Kidney (tissue), 14 donors: ENCODE data around the gene FLYWCH1. TPM values are rescaled to one million over a fixed set of nuclear protein-coding genes. Genes with fewer than 3 reads are reported as not detected.
A peak's percentile ranks its signal among the peaks of the same experiment; 100 is the strongest.
"Not testable (repeated sequence)": the region's sequence is repeated elsewhere in the genome, so short reads cannot be mapped to it uniquely, and the experiment has no call there.

Experiments used
- DNase-seq, 5 donors: peaks; one replicate each; pipeline ENCODE4 v3.0.0-alpha.2; 2013 to 2020
- FAIRE-seq: peaks from 2 replicates; lab custom pipeline; 2012; peaks lifted over from hg19 to GRCh38; lab: Jason Lieb, UNC
- H3K27ac ChIP-seq, 2 donors: one replicate each; pipeline ENCODE4 v1.7.0; 2013; ENCODE audit warnings: low read depth in 2 of 2, low read length in 2 of 2, inconsistent platforms in 1 of 2
- H3K27me3 ChIP-seq: one replicate; pipeline ENCODE4 v1.7.1; 2013; ENCODE audit warnings: low read length, inconsistent platforms; ENCODE audit not compliant: control insufficient read depth, insufficient read depth
- H3K36me3 ChIP-seq, 3 donors: one replicate each; pipeline versions ENCODE4 v1.7.0 to v1.7.1; 2013; ENCODE audit warnings: low read length in 3 of 3, control low read depth in 1 of 3, inconsistent platforms in 1 of 3; ENCODE audit not compliant: insufficient read depth in 3 of 3, control insufficient read depth in 2 of 3
- H3K4me1 ChIP-seq, 3 donors: one replicate each; pipeline versions ENCODE4 v1.7.0 to v1.7.1; 2013; ENCODE audit warnings: low read length in 3 of 3, inconsistent platforms in 1 of 3, low read depth in 1 of 3; ENCODE audit not compliant: control insufficient read depth in 2 of 3, insufficient read depth in 2 of 3
- H3K4me3 ChIP-seq, 3 donors: one replicate each; pipeline versions ENCODE4 v1.7.0 to v1.8.1; 2013; ENCODE audit warnings: low read length in 3 of 3, control low read depth in 1 of 3, inconsistent platforms in 1 of 3
- H3K9ac ChIP-seq, 3 donors: one replicate each; pipeline versions ENCODE4 v1.7.0 to v1.7.1; 2013; ENCODE audit warnings: low read length in 3 of 3, control low read depth in 1 of 3, inconsistent platforms in 1 of 3
- H3K9me3 ChIP-seq, 3 donors: one replicate each; pipeline versions ENCODE4 v1.7.0 to v1.7.1; 2013; ENCODE audit warnings: low read length in 3 of 3, control low read depth in 1 of 3, inconsistent platforms in 1 of 3; ENCODE audit not compliant: control insufficient read depth in 2 of 3, insufficient read depth in 1 of 3
- intact Hi-C: fragments of 100-400 bp; cut with DNase I; formaldehyde crosslinking; loops from one replicate; pipeline ENCODE4 v1.11.1; 2022
- polyA plus RNA-seq: library from polyadenylated mRNA; stranded (reverse); fragments of 350-450 nt; fragmentation: Illumina TruSeq; extraction: RNeasy Lipid Tissue Mini Kit (QIAGEN cat#74804); gene quantifications from one replicate; pipeline ENCODE4 v1.2.3, GENCODE V29; 2014; ENCODE audit warnings: low read depth, low replicate concordance; ENCODE audit not compliant: insufficient read depth
- total RNA-seq: library from RNA; stranded (reverse); fragmentation: NEBNext Ultra II Directional; extraction: Animal tissue kit (Norgen Biotek cat#: 25700); gene quantifications from one replicate; pipeline ENCODE4 v1.2.1, GENCODE V29; 2021
- TF ChIP-seq, protein P1 (sequence below): IDR thresholded peaks from 3 replicates; pipeline ENCODE4 v1.5.1; 2012; ENCODE audit warnings: mild to moderate bottlenecking, moderate library complexity, borderline replicate concordance; ENCODE audit not compliant: insufficient read depth; ENCODE audit errors: extremely low read depth
- donor health status: control.
- donor health status: control.
- donor health status: control.
- donor health status: control.
- donor health status: control.
- donor health status: DM: yes; HTN: yes; CAD: no.
- donor health status: Normal renal cell carcinoma (clear cell type).

FLYWCH1 gene
- total and polyA plus RNA-seq, 2 donors from 2014 or later = 24.5 to 36.8 TPM

- Histone ChIP-seq H3K9me3 (no peaks in the 10 kb centered on the region), H3K4me3 (peak overlapping the region in 1 of 3 donors; percentile 29), H3K36me3 (no peaks in the 10 kb centered on the region), H3K27ac (no peak overlapping the region), H3K9ac (no peak overlapping the region), H3K27me3 (no peaks in the 10 kb centered on the region), H3K4me1 (peaks cover 3 to 4% (median 4%) of the 10 kb centered on the region in 3 donors)
- FAIRE-seq (no peak), DNase-seq (no peak)
- intact Hi-C loops = no loop called here
- TF ChIP-seq, protein P1, sequence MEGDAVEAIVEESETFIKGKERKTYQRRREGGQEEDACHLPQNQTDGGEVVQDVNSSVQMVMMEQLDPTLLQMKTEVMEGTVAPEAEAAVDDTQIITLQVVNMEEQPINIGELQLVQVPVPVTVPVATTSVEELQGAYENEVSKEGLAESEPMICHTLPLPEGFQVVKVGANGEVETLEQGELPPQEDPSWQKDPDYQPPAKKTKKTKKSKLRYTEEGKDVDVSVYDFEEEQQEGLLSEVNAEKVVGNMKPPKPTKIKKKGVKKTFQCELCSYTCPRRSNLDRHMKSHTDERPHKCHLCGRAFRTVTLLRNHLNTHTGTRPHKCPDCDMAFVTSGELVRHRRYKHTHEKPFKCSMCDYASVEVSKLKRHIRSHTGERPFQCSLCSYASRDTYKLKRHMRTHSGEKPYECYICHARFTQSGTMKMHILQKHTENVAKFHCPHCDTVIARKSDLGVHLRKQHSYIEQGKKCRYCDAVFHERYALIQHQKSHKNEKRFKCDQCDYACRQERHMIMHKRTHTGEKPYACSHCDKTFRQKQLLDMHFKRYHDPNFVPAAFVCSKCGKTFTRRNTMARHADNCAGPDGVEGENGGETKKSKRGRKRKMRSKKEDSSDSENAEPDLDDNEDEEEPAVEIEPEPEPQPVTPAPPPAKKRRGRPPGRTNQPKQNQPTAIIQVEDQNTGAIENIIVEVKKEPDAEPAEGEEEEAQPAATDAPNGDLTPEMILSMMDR = no peak
Measured at GRCh38 chr16:2905988-2906387, 5.7 kb upstream of the FLYWCH1 start.

DNA sequence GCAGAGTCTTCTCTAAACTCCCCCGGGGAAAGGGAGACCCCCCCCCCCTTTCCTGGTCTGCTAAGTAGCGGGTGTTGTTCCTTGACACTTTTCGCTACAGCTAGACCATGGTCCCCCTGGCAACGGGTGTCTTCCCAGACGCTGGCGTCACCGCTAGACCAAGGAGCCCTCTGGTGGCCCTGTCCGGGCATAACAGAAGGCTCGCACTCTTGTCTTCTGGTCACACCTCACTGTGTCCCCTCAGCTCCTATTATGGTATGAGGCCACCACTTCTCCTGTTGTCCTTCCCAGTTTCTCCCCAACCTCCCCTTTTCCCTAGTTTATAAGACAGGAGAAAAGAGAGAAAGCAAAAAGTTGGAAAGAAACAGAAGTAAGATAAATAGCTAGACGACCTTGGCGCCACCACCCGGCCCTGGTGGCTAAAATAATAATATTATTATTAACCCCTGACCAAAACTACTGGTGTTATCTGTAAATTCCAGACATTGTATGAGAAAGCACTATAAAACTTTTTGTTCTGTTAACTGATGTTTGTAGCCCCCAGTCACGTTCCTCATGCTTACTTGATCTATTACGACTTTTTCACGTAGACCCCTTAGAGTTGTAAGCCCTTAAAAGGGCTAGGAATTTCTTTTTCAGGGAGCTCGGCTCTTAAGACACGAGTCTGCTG, 4.5 kb upstream of the FLYWCH1 start:
- H3K9me3 ChIP-seq, H3K27me3 ChIP-seq, H3K4me1 ChIP-seq, H3K9ac ChIP-seq, H3K4me3 ChIP-seq, intact Hi-C loops, FAIRE-seq, H3K36me3 ChIP-seq, H3K27ac ChIP-seq: not testable (repeated sequence)
- TF ChIP-seq, protein P1 = peak; percentile 28
- DNase-seq = peak in 4 of 5 donors; percentile 54 to 82 (median 70)

- Histone ChIP-seq H3K27me3 (no peaks in the 10 kb centered on the region), H3K27ac (no peak overlapping the region), H3K9me3 (no peaks in the 10 kb centered on the region), H3K36me3 (peaks cover 0 to 7% (median 4%) of the 10 kb centered on the region in 3 donors), H3K9ac (no peak overlapping the region), H3K4me1 (peaks cover 0 to 8% (median 0%) of the 10 kb centered on the region in 3 donors), H3K4me3 (no peak overlapping the region)
- no peak for FAIRE-seq
- TF ChIP-seq, protein P1 = no peak
- intact Hi-C loops = no loop called here
- no peak for DNase-seq
Measured at GRCh38 chr16:2910441-2910969, 1.2 kb upstream of the FLYWCH1 start.
